Posterior vena cava (tissue), 2 donors: ENCODE measurements around the gene LYPD3. TPM values are rescaled to one million over a fixed set of nuclear protein-coding genes. Genes with fewer than 3 reads are reported as not detected.
"Not testable (repeated sequence)": the region's sequence is repeated elsewhere in the genome, so short reads cannot be mapped to it uniquely, and the experiment has no call there.

ENCODE experiments used
- DNase-seq: peaks from one replicate; pipeline ENCODE4 v3.0.0-alpha.2; 2020; ENCODE audit warnings: low spot score
- intact Hi-C, 2 donors: fragments of 100-400 bp; cut with DNase I; formaldehyde crosslinking; loops; one replicate each; pipeline versions ENCODE4 v1.14.1 to v1.14.2; 2022 to 2023
- long read RNA-seq, 2 donors: library from polyadenylated mRNA; unstranded; transcript quantifications; one replicate each; pipeline ENCODE4 v2.0.0, GENCODE V29; 2020 to 2021
- total RNA-seq, 2 donors: library from RNA; stranded (reverse); fragmentation: NEBNext Ultra II Directional; extraction: Animal tissue kit (Norgen Biotek cat#: 25700); gene quantifications; one replicate each; pipeline ENCODE4 v1.2.1, GENCODE V29; 2021
- donor health status: DM: yes; HTN: yes; CAD: no.
- donor health status: DM: yes; HTN: yes; CAD: no.

LYPD3 gene
- under 1 TPM; 0.52 to 0.60 TPM for total RNA-seq
- long read RNA-seq, donor 1, partial matches to known transcripts = 1 of 1 reads
- long read RNA-seq, donor 1, other reads (novel, unspliced or antisense) = 0 of 1 reads
- long read RNA-seq, donor 2, partial matches to known transcripts = 0 of 2 reads
- long read RNA-seq, donor 2, other reads (novel, unspliced or antisense) = 1 of 2 reads

DNA sequence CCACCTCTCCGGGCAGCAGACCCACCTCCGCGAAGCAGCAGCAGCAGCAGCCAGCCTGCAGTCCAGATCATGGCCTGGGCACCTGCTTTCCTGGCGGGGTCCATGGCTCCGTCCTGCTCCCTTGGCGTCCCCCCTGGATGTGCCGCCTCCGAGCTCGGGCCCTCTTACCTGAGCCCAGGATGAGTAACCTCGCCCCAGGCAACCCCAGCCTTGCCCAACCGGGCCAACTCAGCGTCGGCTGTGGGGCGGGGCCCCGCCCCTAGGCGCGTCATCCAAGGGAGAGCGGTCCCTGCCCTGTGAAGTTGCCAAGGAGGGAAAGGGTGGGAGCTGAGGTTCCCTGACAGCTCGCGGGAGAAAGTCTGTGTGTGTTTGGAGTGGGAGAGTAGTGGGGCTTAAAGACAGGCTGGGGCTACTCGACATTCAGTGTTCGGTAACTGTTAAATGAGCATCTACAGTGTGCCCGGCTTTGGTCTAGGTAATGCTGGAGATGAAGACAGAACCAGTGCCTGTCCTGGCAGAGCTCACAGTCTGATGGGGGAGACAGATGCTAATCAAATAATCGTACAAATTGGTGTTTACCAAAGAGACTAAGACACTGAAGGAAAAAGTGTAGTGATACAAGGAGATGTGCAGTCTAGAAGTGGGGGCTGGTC, at the start of gene LYPD3:
TSS of gene LYPD3 (minus strand) at position 141 of the 653 bp plus-strand sequence. CDS start at position 104, 37 bp downstream.
- intact Hi-C loops = no loop called here
- peak; percentile 84 for DNase-seq

DNA sequence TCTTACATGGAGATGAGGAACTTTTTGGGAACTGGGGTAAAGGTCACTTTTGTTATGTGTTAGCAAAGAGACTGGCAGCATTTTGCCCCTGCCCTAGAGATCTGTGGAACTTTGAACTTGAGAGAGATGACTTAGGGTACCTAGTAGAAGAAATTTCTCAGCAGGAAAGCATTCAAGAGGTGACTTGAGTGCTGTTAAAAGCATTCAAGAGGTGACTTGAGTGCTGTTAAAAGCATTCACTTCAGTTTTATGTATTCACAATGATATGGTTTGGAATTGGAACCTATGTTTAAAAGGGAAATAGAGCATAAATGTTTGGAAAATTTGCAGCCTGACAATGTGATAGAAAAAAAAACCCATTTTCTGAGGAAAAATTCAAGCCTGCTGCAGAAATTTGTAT, 47.0 kb upstream of the LYPD3 start:
- intact Hi-C loops, DNase-seq: not testable (repeated sequence)

DNA sequence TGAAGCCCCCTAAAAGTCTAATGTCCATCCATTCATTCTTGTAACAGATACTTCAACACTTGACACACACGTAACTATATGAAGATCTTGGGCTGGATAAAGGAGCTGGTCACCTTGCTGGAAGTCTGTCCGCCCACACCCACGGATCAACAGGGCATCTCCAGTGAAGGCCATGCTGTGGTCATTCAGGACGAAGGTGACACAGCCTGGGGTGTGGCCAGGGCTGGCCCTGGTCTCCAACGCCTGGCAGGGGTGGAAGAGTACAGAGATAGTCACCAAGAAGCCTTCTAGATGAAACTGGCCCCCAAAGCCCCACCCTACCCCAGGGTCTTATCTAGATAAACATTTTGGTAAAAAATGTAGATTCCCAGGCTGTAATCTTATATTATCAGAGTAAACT, 45.9 kb upstream of the LYPD3 start:
- no peak for DNase-seq

DNA sequence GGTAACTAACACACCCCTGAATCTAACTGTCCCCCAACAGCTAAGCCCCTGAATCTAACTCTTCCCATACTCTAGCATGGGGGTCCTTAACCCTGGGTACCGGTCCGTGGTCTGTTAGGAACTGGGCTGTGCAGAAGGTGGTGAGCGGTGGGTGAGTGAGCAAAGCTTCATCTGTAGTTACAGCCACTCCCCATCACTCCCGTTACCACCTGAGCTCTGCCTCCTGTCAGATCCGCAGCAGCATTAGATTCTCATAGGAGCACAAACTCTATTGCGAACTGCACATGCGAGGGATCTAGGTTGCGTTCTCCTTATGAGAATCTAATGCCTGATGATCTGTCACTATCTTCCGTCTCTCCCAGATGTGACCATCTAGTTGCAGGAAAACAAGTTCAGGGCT, 45.3 kb upstream of the LYPD3 start:
- intact Hi-C loops = no loop called here

More for the DNA sequence above, 45.9 kb upstream of the LYPD3 start:
- intact Hi-C loops = no loop called here

DNA sequence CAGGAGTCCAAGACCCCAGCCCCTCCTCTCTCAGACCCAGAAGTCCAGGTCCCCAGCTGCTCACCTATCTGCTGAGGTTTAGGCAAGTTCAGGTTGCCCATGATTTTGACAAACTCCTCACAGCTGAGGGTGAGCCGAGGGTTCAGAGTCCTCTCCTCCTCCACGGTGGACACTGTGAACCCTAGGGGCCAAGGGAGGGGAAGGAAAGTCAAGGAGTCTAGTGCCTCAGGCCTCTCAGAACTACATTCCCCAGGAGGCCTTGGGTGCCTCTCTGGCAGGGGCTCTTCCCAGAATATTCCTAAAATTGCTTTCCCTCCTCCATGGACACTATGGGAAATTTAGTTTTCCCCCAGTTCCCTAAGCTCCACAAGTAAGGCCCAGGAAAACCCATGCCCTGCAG, 42.5 kb upstream of the LYPD3 start:
- DNase-seq = no peak
- intact Hi-C loops = loop anchor here in 1 of 2 donors (10.0 kb wide), 1 partner anchor 53 kb away; no protein-coding TSS in a partner anchor

More for the DNA sequence above, 45.3 kb upstream of the LYPD3 start:
- no peak for DNase-seq

DNA sequence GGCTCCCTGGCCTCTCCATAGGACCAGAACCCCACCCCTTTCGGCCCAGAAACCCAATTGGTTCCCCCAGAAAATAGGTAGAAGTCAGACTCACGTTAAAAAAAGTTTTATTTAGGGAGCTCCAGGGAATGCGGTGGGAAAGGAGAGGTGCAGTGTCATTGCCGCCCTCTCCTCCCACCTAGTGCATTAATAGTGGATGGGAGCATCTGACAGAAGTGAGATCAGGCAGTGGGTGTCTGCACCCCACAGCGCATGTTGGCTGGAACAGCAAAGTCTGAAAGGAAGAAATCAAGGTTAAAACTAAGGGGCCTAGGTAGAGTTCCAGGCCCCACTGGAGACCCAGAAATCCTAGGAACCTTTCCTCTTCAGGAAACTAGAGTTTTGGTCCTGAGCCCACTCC, 41.2 kb upstream of the LYPD3 start:
- intact Hi-C loops = loop anchor here in 1 of 2 donors (10.0 kb wide), 1 partner anchor 52 kb away; no protein-coding TSS in a partner anchor
- no peak for DNase-seq

DNA sequence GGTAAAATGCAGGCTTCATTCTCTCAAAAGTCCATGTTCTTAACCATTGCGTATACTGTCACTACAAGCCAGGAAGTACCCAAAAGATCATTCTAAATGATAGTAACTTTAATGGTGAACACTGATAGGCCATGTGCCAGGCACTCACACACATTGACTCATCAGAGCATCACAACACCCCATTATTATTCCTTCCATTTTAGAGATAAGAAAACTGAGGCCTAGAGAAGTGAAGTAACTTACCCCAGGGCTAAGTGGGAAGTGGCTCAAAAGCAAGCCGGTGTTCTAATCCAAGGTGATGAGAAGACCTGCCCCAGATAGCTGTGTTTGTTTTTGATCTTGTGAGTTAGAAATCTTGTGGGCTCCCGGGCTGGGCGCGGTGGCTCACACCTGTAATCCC, 40.5 kb upstream of the LYPD3 start:
- DNase-seq = no peak
- intact Hi-C loops = loop anchor here in 1 of 2 donors (10.0 kb wide), 1 partner anchor 51 kb away; no protein-coding TSS in a partner anchor

DNA sequence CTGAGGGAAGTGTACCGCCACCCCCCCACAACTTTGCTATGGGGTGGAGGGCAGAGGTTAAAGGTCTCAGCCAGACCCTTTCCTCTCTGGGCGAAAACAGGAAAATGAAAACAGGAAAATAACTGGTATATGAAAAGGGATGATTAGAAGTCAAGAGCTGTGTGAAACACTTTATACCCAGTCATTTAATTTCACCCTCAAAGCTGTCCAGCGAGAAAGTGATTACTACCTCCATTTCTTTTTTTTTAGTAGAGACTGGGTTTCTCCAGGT, 39.7 kb upstream of the LYPD3 start:
- no peak for DNase-seq
- intact Hi-C loops = loop anchor here in 1 of 2 donors (10.0 kb wide), 1 partner anchor 50 kb away; no protein-coding TSS in a partner anchor

DNA sequence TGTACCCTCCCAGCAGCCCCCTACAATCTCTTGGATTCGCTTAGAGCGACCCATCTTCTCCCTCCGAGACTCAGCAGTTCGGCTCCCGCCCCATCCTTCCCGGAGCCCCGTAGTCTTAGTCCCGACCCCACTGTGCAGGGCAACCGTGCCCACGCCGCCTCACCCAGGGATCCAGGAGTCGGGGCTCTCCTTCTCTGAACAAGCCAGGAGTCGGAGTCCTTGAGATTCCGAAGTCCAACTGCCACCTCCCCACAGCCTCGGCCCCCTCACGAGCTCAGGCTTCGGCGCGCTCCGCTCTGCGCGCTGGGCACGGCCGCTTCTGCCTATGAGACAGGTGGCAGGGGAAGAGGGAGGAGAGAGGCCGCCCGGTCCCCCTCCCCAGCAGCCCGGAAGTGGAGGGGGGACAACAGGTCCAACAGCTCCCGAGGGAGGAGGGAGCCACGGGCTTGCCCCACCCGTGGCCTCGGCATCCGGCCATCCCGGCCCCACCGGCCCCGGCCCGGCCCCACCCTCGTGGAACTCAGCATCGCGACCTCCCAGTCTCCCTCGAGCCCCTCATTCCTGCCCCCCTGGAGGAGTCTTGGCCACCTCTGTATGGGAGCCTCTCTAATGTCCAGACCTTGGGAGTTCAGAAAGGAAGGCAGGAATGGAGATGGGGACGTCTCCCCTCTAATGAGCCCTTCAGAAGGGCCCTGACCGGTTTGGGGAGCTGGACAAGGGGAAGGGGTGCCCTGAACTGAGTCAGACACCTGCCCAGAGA, 39.2 kb upstream of the LYPD3 start, which contains the start of gene PHLDB3:
TSS of gene PHLDB3 (minus strand) at position 321 of the 760 bp plus-strand sequence. CDS start 628 bp downstream, outside the sequence.
- intact Hi-C loops = loop anchor here in 1 of 2 donors (10.0 kb wide), 1 partner anchor 50 kb away; no protein-coding TSS in a partner anchor
- DNase-seq = peak; percentile 86

DNA sequence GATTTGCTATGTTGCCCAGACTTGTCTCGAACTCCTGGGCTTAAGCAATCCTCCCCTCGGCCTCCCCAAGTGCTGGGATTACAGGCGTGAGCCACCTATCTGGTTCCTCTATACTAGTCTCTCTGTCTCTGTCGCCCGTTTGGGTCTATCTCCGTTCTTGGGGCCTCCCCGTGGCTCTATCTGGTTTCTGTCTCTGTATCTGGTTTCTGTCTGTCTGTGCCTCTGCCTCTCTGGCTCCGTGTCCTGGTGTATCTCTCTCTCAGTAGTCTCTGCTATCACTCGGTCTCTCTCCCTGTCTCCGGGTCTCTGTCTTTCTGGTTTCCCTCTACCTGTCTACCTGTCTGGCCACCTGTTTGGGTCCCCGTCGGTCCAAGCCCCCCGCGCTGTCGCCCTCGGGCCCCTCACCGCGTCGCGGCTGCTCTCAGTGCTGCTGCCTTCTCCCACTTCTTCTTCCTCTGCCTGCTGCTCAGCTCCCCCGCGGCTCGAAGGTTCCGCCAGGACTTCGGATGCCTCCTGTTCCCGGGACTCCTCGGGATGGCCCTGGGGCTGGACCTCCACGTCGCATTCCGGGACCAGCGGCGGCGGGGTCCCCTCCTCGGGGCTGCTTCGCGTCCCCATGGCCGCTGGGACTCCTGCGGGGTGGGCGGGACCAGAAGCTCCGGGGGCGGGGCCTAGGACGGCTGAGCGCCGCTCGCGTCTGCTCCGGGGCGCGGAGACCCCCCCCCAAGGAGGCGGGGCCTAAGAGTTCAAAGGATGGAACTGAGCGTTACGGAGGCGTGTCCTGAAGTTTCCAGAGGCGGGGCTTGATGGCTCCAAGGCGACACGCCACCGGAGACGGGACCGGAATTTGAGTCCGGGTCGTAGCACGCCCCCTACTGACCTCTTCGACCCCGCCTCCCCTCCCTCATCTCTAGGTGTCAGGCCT, 38.4 kb upstream of the LYPD3 start:
- peak; percentile 99 for DNase-seq

DNA sequence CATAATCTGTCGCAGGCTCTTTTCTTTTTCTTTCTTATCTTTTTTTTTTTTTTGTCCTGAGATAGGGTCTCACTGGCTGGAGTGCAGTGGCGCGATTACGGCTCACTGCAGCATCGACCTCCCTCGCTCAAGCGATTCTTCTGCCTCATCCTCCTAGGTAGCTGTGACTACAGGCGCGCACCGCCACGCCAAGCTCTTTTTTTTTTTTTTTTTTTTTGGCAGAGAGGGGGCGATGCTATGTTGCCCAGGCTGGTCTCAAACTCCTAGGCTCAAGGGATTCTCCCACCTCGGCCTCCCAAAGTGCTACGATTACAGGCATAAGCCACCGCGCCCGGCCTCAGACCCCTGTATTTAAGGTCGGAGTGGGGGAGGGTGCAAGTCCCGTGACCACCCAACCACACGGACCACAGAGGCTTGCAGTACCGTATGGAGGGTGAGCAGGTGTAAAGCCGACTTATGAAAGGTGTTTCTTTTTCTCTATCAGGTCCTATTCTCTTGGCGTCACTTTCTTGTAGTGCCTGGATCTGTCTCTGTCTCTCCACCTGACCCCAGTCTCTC, 37.1 kb upstream of the LYPD3 start:
- DNase-seq = no peak
- intact Hi-C loops = loop anchor here in 1 of 2 donors (10.0 kb wide), 1 partner anchor 48 kb away; no protein-coding TSS in a partner anchor

More for the DNA sequence above, 38.4 kb upstream of the LYPD3 start:
- intact Hi-C loops = loop anchor here in 1 of 2 donors (10.0 kb wide), 1 partner anchor 49 kb away; no protein-coding TSS in a partner anchor

DNA sequence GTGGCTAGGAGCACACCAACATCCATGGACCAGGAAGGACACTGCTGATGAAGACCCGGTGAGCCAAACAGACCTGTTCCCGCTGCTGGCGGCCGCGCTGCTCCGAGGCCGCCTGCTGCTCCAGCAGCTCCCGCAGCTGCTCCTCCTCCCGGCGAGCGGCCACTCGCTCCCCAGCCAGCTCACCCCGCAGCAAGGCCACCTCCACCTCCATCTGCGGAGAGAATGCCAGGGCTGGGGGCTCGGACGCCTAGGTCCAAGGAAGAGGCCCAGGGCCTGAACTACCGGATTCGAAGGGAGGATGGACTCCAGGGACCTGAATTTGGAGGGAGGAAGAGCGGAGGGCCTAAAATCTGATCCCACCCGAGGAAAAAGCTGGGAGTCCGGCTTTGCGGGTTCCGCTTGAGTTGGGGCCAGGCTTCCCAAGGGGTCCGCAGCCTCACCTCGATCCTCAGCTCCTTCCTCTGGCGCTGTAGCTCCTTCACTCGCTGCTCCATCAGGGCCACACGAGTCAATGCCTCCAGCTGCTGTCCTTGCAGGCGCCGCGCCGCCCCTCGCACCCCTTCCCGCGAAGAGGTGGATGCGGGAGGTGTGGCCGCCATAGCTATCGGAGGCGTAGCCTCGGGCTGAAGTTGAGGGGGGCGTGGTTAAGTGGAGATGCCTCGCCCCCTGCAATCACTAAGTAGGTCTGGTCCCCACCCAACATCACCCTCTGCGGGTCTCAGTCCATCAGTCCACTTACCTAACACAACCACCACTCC, 36.4 kb upstream of the LYPD3 start:
- intact Hi-C loops = loop anchor here in 1 of 2 donors (10.0 kb wide), 1 partner anchor 47 kb away; no protein-coding TSS in a partner anchor
- DNase-seq = no peak

DNA sequence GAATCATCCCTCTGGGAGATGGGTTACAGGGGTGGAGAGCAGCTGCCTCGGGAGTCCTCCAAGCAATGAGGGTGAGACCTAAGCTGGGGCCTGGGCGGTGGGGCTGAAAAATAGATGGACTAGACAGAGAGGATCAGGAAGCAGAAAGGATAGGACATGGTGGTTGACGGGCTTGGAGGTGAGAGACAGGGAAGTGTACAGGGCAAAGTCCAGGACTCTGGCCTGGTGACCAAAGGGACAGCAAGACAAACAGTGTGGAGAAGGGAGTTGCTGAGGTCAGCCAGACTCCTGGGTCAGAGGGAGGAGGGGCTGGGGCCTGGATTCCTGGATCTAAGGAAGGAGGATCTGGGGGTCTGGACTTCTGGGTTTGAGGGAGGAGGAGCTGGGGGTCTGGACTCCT, 33.6 kb upstream of the LYPD3 start:
- intact Hi-C loops = no loop called here

DNA sequence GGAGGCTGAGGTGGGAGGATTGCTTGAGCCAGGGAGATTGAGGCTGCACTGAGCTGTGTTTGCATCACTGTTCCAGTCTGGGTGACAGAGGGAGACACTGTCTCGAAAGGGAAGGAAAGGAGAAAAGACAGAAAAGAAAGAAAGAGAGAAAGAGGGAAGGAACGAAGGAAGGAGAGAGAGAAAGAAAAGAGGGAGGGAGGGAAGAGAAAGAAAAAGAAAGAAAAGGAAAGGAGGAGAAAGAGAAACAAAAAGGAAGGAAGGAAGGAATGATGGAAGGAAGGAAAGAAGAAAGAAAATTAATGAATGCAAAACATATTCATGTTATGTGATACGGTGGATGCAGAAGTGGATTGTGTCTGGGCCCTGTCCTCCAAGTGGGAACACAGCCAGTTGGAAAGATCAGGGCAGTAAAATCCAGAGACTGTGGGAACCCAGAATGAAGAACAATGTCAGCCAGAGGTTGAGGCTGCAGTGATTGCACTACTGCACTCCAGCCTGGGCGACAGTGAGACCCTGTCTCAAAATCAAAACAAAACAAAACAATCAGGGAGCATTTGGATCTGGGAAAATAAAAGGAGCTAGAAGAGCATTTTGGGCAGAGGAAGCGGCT, 32.9 kb upstream of the LYPD3 start:
- no peak for DNase-seq
- intact Hi-C loops = no loop called here

More for the DNA sequence above, 33.6 kb upstream of the LYPD3 start:
- DNase-seq = no peak

DNA sequence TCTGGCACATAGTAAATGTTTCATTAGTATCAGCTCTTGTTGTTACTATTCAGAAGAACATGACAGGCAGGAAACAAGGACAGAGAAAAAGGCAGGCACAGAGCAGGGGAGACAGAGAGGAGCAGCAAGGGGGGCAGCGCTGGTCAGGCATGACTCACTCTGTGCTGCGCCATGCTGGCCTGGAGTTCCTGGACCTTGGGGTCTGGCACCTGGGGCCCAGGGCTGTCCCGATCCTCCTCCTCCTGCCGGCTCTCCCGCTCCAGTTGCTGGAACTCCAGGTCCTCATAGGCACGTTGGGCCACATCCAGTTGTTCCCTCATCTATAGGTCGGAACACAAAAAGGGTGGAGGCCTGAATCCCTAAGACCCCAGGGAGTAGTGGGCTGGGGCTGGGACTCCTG, 31.6 kb upstream of the LYPD3 start:
- intact Hi-C loops = no loop called here
- DNase-seq = no peak

DNA sequence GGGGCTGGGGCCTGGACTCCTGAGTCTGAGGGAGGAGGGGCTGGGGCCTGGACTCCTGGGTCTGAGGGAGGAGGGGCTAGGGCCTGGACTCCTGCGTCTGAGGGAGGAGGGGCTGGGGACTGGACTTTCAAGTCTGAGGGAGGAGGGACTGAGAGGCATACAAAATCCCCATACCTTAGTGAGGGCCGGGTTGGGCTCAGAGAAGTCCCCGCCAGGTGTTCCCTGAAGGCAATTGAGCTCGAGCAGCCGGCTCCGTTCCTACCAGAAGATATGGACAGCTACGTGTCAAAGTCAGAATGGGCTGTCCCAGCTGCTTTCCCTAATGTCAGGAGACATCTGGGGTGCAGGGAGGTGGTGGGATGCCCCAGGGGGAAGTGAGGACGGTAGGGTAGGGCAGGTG, 29.7 kb upstream of the LYPD3 start:
- no peak for DNase-seq
- intact Hi-C loops = no loop called here

DNA sequence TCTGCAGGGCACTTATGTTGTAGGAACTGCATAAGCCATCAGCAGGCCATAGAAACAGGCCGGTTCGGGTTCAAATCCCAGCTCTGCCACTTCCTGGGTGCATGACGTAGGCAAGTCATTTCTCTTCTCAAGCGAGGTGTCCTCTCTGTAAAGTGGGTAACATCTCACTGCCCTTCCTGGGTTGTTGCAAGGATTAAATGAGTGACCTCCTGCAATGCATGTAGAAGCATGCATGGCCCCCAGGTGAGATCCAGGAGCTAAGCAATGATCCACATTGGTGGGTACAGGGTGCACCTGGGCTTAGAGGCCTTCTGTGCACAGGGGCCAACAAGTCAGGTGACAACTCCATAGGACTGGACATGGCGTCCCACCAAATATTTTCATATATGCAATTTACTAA, 25.4 kb upstream of the LYPD3 start:
- intact Hi-C loops = no loop called here
- DNase-seq = no peak
